ENCODE measurements around the gene MASTL.

The MASTL gene

GRCh38 chr10:27225642-27226257, 70.6 kb downstream of the MASTL start:
- DNase-seq (ENCODE audit: low read depth in 2 of 2), result no peak

GRCh38 chr10:27230022-27230421, 74.9 kb downstream of the MASTL start:
- no peak for DNase-seq (ENCODE audit: low read depth in 2 of 2)

- no peak for DNase-seq (ENCODE audit: low read depth in 2 of 2)
Observed at GRCh38 chr10:27235706-27236105, 80.6 kb downstream of the MASTL start.
